Fibroblast of gingiva (primary cell): ENCODE results near the gene LRP5.
A peak's percentile ranks its signal among the peaks of the same experiment; 100 is the strongest.
"Not testable (repeated sequence)": the region's sequence is repeated elsewhere in the genome, so short reads cannot be mapped to it uniquely, and the experiment has no call there.

Experiments
- DNase-seq: peaks from one replicate; pipeline ENCODE4 v3.0.0-alpha.2; 2011; ENCODE audit warnings: low read depth

The LRP5 gene

GRCh38 chr11:68282141-68282860 lies 30.1 kb upstream of the LRP5 start:
- DNase-seq = peak; percentile 18

DNA sequence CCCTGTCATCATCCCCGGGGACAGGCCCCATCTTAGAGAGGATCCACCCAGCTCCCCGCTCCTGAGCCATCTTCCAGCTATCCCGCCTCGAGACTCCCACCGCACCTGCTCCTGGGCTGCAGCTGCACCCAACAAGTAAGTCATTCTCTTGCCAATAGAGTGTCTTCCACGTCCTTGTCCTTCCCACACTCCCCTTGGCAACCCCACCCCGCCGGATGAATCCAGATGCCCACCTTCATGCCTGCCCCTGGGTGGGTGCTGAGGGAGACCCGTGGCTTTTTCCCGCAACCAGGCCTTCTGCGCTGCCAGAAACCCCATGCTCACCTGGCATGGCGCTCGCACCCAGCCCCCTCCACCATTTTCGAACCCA lies 29.5 kb upstream of the LRP5 start:
- no peak for DNase-seq

DNA sequence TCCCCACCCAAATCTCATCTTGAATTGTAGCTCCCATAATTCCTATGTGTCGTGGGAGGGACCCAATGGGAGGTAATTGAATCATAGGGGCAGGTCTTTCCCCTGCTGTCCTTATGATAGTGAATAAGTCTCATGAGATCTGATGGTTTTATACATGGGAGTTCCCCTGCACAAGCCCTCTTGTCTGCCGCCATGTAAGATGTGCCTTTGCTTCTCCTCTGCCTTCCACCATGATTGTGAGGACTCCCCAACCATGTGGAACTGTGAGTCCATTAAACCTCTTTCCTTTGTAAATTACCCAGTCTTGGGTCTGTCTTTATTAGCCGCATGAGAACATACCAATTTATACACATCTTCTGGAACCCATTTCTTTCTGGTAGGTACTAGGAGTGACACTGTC lies 27.8 kb upstream of the LRP5 start:
- DNase-seq = not testable (repeated sequence)

GRCh38 chr11:68287419-68287818 lies 25.0 kb upstream of the LRP5 start:
- DNase-seq = no peak

GRCh38 chr11:68289456-68289855 lies 22.9 kb upstream of the LRP5 start:
- DNase-seq = no peak

GRCh38 chr11:68293708-68294107 lies 18.7 kb upstream of the LRP5 start:
- no peak for DNase-seq

DNA sequence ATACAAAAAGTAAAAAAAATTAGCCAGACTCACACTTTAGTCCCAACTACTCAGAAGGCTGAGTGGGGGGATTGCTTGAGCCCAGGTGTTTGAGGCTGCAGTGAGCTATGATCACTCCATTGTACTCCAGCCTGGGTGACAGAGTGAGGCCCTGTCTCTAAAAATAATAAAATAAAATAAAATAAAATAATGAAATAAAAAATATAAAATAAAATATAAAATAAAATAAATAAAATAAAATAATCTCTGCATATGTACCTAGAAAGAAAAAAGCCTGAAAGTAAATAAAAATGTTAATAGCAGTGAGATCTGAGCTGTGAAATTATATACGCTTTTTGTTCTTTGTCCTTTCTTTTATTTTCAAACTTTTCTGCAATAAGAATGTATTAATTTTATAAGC lies 17.1 kb upstream of the LRP5 start:
- no peak for DNase-seq

GRCh38 chr11:68295940-68296339 lies 16.5 kb upstream of the LRP5 start:
- no peak for DNase-seq

DNA sequence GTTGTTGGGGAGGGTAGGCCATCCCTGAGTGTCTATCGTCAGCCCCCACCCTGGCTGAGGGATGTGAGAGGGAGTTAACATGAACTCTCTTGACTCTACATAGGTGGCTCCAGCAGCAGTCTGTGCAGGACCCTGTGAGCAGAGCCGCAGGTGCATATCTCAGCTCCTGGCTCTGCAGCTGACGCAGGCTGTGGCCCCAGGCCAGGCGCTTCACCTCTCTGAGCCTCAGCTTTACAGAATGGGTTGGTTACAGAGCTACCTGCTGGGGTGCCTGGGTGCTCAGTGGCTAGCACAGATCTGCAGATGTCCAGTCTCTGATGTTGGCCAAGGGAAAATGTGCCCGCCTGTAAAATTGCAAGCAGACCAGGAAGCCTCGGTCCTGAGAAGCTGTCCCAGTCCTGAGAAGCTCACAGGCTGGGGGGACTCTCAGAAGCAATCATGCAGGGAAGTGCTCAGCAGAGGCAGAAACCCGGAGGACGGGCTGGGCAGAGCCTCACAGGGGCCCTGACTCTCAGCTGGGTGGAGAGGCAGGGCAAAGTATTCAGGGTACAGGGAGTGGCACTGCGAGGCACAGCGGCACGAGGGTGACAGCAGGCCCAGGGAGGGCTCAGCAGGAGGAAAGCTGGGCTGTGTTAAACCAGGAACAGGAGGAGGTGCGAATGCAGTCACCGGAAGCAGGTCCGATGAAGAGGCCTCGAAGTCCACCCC lies 15.9 kb upstream of the LRP5 start:
- DNase-seq = no peak

- no peak for DNase-seq
These were observed 15.4 kb upstream of the LRP5 start for GRCh38 chr11:68297052-68297378.

DNA sequence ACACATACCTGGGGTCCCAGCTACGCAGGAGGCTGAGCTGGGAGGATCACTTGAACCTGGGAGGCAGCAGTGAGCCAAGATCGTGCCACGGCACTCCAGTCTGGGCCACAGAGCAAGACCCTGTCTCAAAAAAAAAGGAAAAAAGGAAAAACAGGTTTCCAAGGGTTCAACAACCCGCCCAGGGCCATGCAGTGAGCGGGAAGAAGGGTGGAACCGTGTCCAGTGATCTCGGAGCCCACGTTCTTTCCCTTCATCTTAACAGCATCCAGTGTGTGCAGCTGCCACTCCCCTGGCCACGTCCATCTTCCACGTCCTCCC lies 14.9 kb upstream of the LRP5 start:
- DNase-seq = no peak

- DNase-seq = peak; percentile 49
These were observed 14.4 kb upstream of the LRP5 start for GRCh38 chr11:68297812-68298658.

DNA sequence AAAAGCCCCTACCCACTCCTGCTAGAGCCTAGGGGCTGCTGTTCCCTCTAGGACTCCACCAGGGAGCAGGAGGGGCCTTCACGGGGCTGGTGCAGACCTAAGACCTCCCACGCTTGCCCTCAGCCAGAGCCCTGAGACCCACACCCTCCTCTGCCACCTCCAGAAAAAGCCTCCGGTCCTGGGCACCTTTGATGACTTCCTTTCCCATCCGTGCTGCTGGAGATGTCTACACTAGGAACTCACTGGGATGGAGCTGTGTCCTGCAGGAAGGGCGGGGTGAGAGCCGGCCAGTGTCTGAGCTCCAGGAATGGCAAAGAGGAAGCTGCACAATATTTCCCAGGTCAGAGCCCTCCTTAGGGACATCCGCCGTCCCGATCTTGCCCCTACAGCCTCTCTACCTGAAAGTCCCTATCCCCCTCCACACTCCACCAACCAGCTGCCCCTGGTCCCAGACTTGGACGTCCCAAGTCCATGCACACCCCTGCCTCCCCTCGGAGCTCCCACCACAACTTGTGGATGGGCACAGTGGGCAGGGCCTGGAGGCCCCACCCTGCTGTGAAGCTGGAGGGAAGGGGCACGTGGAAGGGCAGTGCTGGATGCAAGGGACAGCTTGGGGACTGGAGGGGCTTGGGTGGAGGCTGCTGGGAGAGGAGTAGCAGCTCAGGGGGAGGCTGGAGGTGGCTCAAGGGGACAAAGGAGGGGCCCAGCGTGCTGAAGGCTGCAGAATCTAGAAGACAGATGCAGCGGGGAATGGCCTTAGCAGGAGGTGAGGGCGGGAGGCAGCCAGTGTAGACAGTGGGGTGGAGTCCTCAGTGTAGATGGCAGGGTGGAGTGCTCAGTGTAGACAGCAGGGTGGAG lies 13.5 kb upstream of the LRP5 start:
- DNase-seq = no peak

DNA sequence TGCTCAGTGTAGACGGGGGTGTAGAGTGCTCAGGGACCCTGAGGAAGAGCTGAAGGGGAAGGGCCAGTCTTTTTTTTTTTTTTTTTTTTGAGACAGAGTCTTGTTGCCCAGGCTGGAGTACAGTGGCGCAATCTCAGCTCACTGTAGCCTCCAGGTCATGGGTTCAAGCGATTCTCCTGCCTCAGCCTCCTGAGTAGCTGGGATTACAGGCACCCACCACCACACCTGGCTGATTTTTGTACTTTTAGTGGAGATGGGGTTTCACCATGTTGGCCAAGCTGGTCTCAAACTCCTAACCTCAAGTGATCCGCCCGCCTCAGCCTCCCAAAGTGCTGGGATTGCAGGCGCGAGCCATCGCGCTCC lies 12.9 kb upstream of the LRP5 start:
- DNase-seq = not testable (repeated sequence)

- DNase-seq = no peak
These were observed 12.1 kb upstream of the LRP5 start for GRCh38 chr11:68300076-68300830.

DNA sequence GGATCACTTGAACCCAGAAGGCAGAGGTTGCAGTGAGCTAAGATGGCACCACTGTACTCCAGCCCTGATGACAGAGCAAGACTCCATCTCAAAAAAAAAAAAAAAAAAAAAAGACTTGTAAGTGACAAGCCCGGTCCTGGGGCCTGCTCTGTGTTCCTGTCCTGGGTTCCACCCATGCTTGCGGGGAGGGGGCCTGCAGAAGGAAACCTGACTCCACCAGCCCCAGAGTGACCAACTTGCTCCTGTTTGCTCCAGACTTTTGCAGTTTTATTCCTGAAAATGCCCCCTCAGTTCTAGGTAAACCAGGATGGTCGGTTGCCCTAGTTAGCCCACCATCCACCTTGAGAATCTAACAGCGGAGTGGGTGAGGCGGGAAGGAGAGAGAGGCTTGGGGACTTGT lies 10.1 kb upstream of the LRP5 start:
- no peak for DNase-seq

DNA sequence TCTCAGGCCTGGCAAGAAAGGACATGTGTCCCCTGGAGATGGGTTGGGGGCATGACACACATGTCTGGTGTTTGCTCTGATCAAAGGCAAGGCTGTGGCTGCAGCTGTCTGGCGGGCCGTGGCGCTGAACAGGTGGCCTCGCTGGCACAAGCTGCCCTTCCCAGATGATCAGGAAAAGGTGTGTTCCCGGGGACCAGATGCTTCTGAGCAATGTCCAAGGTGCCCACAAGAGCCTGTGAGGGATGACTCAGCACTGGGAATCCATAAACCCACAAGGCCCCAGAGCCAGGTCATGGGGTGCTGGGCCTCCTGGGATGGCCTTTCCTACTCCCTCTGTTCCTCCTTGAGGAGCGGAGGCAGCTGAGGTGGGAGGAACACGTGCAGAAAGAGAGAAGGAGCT lies 9.7 kb upstream of the LRP5 start:
- peak; percentile 23 for DNase-seq

DNA sequence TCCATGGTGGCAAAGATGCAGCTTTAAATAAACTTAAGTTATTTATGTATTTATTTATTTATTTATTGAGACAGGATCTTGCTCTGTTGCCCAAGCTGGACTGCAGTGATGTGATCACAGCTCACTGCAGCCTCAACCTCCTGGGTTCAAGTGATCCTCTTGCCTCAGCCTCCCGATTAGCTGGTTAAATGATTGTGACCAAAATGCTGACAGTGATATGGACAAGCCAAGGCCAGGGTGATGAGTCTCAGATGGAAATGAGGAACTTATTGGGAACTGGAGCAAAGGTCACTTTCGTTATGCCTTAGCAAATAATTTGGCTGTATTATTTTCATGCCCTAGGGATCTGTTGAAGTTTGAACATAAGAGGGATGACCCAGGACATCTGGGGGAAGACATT lies 9.3 kb upstream of the LRP5 start:
- peak; percentile 16 for DNase-seq

DNA sequence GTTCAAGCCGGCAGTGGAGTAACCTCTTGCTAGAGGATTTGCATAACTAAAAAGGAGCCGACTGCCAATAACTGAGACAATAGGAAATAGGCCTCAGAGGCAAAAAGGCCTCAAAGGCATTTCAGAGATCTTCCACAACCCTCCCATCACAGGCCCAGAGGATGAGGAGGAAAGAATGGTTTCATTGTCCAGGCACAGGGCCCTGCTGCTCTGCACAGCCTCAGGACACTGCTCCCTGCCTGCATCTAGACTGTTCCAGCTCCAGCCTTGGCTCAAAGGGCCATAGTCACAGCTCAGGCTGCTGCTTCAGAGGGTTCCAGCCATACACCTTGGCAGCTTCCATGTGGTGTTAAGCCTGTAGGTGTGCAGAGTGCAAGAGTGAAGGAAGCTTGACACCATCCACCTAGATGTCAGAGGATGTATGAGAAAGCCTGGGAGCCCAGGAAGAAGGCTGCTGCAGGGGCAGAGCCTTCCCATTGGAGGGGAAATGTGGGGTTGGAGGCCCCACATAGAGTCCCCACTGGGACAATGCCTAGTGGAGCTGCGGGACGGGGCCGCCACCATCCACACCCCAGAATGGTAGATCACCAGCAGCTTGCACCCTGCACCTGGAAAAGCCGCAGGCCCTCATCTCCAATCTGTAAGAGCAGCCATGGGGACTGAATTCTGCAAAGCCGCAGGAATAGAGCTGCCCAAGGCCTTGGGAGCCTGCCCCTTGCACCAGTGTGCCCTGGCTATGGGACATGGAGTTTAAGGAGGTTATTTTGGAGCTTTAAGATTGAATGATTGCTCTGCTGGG lies 8.2 kb upstream of the LRP5 start:
- DNase-seq = no peak

DNA sequence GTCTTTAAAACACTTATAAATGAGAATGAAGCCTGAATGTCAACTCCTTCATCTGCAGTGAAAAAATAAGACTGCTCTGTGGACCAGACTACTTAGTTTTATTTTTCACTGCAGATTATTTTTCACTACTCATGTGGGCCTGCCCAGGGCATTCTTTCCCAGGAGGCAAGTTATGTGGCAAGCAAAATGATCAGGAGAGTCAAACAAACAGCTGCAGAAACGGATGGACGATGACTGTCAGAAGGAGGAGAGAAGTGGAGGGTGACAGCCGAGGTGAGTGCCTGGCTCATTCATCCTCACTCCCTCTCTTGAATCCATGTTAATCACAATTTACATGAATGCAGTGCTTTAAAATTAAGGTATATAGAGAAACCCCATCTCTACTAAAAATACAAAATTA lies 5.8 kb upstream of the LRP5 start:
- DNase-seq = no peak

DNA sequence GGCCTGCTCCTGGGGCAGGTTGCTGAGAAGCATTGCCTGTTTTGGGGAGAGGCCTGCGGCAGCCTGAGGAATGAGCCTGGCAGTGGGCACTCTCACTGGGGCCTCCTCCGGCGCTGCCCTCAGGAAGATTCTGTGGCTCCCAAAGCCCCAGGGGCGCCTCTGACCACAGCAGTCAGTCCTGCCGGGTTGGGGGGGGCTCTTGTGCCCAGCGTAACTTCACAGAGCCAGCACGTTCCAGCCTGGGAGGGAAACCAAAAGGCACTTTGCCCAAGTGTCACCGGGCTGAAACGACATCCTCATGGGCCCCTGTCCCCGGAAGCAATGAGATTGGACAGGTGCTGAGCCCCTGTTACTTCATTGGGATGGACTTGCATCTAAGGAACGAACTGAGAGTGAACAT lies 4.3 kb upstream of the LRP5 start:
- no peak for DNase-seq
